CD4-positive, alpha-beta T cell treated with Interleukin-6 at 100 ng/mL for 8 hours (primary cell): ENCODE measurements around the gene RNF157.

Experiments used
- DNase-seq: peaks from one replicate; pipeline ENCODE4 v3.0.0-alpha.2; 2020; ENCODE audit warnings: mixed read lengths, low spot score

The RNF157 gene

DNA sequence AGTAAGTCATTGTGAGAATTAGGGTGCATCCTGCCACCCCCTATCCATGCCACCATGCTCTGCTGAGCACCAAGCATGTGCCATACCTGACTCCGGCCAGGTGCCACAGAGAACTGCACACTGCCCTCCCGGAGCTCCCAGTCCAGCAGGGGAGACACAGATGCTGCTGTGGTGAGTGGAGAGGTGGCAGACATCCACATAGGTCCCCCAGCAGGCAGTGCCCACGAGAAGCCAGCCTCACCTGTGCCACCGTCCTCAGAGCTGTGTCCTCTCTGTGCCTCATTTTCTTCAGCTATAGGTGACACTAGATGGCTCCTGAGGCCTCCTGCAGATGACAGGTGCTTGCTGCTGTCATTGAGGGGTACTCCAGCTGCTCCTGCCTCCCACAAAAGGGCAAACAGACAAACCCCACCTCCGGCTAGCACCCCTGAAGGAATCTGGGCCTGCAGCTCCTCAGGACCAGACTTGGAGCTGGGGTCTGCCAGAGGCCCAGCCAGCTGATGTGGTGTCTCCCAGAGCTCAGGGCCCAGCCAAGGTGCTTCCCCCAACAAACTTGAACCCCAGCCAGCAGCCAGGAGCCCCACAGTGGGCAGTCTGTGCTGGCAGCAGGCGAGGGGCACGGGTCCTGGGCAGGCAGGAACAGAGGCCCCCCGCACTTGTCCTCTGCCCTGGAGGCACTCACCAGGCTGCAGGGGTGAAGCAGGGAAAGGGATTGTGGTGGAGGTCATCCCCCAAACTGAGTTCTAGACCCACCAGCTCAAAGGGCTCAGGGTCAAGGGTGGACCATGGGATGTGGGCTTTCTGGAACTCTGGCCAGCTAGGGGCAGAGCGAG lies 116.3 kb downstream of the RNF157 start:
- DNase-seq = no peak

DNA sequence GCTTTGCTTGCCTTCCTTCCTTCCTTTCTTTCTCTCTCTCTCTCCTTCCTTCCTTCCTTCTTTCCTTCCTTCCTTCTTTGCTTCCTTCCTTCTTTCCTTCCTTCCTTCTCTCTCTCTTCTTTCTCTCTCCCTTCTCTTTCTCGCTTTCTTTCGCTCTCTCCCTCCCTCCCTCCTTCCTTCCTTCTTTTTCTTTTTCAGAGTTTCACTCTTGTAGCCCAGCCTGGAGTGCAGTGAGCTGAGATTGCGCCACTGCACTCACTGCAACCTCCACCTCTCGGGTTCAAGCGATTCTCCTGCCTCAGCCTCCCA lies 117.1 kb downstream of the RNF157 start:
- no peak for DNase-seq

GRCh38 chr17:76122431-76123190 lies 117.7 kb downstream of the RNF157 start:
- DNase-seq = no peak

GRCh38 chr17:76121932-76122430 lies 118.3 kb downstream of the RNF157 start:
- DNase-seq = no peak

DNA sequence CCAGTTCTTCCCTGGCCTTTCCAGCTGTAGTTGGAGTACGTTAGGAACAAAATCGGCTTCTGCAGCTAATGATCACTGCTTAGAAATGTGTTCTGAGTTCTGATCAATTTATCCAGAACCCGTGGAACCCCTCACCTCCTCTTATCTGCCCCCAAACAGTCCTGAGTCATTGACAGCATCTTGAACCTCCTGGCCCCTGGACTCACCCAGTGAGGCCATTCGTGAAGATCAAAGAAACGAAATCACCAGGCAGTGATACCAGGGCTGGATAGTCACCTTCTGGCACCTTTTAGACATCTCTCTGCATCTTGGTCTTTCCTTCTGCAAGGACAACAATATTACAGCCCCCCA lies 119.7 kb downstream of the RNF157 start:
- DNase-seq = no peak

DNA sequence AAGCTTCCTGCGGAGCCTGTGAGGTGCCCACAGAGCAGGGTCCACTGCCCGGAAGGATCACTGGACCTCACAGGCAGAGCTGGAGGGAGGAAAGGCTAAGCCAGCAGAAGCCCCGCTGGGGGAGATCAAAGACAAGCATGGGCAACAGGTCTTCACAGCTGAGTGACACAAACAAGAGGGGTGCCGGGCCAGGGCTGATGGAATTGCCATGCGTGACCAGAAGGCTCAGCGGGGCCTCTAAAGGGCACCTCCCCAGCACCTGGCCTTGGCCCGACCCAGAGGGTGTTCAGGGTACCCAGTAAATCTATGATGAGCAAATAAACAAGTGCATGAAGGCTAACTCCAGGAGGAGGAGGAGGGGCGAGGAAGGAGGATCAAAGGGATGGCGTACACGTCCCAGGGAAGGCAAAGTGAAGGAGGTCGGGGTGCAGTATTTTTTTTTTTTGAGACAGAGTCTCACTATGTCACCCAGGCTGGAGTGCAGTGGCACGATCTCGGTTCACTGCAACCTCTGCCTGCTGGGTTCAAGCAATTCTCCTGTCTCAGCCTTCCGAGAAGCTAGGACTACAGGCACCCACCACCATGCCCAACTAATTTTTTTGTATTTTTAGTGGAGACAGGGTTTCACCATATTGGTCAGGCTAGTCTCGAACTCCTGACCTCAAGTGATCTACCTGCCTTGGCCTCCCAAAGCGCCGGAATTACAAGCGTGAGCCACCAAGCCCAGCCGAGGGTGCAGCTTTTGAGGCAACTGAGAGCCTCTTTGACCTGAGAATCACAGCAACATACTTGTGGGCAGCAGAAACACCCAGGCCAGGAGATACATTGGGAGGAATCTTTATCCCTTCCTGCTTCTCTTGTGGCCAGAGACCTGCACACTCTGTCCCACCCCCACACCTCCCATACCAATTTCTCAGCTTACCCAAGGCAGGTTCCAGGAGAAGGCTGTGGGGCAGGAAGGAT lies 120.6 kb downstream of the RNF157 start:
- no peak for DNase-seq

- no peak for DNase-seq
These were observed 125.0 kb downstream of the RNF157 start for GRCh38 chr17:76115138-76115754.

- DNase-seq = no peak
These were observed 128.3 kb downstream of the RNF157 start for GRCh38 chr17:76111956-76112355.

- DNase-seq = no peak
These were observed 132.8 kb downstream of the RNF157 start for GRCh38 chr17:76107509-76107908.

GRCh38 chr17:76106703-76107102 lies 133.6 kb downstream of the RNF157 start:
- no peak for DNase-seq

DNA sequence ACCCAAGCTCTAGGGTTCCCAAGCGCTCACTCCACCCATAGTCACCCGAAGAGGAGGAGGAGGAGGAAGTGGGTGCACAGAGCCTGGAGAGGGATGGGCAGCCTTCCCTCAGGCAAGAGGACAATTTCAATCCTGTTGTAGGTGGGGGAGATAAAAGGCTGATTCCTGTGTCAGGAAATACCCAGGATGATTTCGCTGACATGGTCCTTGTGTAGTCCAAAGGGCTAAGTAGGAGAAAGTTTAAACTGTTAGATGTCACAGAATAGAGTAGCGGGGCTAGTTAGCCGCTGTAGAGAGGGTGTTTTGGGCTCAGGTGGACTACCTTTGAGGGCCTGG lies 135.4 kb downstream of the RNF157 start:
- no peak for DNase-seq

- no peak for DNase-seq
These were observed 136.0 kb downstream of the RNF157 start for GRCh38 chr17:76104140-76104895.

- peak; percentile 92 for DNase-seq
These were observed 136.8 kb downstream of the RNF157 start, which contains the start of gene EXOC7 for GRCh38 chr17:76103274-76104139. EXOC7 (minus strand) TSS chr17:76103787; CDS start chr17:76103692, 95 bp downstream.

GRCh38 chr17:76102944-76103273 lies 137.4 kb downstream of the RNF157 start:
- DNase-seq = no peak

GRCh38 chr17:76097716-76098295 lies 142.5 kb downstream of the RNF157 start:
- DNase-seq = no peak

GRCh38 chr17:76095943-76096342 lies 144.3 kb downstream of the RNF157 start:
- DNase-seq = no peak

DNA sequence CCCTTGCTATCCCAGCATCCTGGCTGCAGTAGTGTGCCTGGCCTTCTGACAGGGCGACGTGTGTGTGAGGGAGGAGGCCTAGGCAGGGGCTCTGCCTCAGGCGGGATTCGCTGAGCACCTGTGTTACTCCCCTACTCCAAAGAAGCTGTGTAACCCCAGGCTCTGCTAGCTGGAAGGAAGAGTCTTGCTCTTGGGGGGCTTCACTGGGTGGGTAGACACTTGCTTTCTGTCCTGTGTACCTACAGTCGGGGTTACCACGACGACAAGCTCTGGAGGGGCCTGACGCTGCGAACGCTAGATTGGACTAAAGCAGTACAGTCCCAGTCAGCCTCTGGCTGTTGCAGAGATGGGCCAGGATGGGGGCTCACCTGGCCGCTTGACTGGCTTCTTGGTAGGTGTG lies 146.2 kb downstream of the RNF157 start:
- no peak for DNase-seq

DNA sequence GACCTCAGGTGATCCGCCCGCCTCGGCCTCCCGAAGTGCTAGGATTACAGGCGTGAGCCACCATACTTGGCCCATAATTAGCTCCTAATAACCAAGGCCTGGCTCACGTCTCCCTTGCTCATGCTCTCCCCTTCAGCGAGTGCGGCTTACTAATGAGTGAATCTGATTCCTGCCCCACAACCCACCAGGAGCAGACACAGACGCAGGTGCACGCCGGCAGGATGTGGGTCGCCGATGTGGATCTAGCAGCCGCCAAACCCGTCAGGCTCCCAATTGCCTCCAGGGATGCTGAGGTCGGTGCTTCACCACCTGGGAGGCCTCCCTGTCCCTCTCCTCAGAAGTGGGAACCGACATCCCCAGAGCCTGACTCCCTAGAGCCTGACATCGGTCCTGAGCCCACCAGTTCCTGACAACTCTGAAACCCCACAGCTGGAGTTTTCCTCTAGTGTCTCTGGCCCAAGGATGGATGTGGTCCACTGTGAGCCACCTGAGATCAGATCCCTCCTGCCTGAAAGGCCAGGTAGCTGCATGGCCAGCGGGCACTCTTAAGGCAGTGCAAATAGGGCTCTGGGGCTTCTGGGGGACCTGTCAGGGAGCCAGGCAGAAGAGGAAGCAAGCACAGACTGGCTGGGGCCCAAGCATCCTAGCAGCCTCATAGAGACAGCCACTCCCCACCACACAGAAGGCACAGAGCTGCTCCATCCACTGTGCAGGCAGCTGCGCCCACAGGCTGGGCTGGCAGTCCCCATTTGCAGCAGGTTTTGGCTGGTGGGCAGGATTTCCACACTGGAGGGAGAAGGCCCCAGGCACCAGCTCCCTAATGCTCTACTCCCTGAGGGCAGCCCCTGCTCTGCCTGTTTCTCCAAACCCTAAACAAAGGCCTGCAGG lies 147.5 kb downstream of the RNF157 start:
- no peak for DNase-seq
